H1 (cell line): ENCODE data around the gene CENPV. TPM values are rescaled to one million over a fixed set of nuclear protein-coding genes. Genes with fewer than 3 reads are reported as not detected.

ENCODE experiments used
- CTCF ChIA-PET: fragments of 300-600 bp; sonication (Branson Sonifier 250); formaldehyde crosslinking; loops from one replicate; lab custom pipeline; 2021; ENCODE audit not compliant: partially characterized antibody; lab: Charles Lee
- POLR2A ChIA-PET: fragments of 300-600 bp; sonication (Branson Sonifier 250); formaldehyde crosslinking; loops from one replicate; lab custom pipeline; 2021; ENCODE audit warnings: inconsistent platforms; ENCODE audit not compliant: partially characterized antibody; lab: Charles Lee
- DNase-seq, 2 experiments: peaks; one replicate each; pipeline versions ENCODE4 v3.0.0 to v3.0.0-alpha.2; 2010 to 2022; ENCODE audit warnings: low spot score in 2 of 2, low read depth in 1 of 2, mixed read lengths in 1 of 2
- FAIRE-seq: peaks from 2 replicates; lab custom pipeline; 2011; peaks lifted over from hg19 to GRCh38; lab: Jason Lieb, UNC
- H2AFZ ChIP-seq: 2 replicates; pipeline ENCODE4 v1.8.1; 2012; ENCODE audit warnings: low read length, inconsistent platforms
- H2AK5ac ChIP-seq: 2 replicates; pipeline ENCODE4 v1.6.1; 2013; ENCODE audit warnings: low read depth, low read length
- H2BK120ac ChIP-seq: replicated peaks from 2 replicates; pipeline ENCODE3; 2013; ENCODE audit warnings: low read depth, low read length, inconsistent platforms
- H2BK12ac ChIP-seq: 2 replicates; pipeline ENCODE4 v1.6.1; 2013; ENCODE audit warnings: low read depth, low read length
- H2BK15ac ChIP-seq: 2 replicates; pipeline ENCODE4 v1.6.1; 2013; ENCODE audit warnings: low read length
- H2BK20ac ChIP-seq: 2 replicates; pipeline ENCODE4 v1.6.1; 2013; ENCODE audit warnings: low read length
- H2BK5ac ChIP-seq: 2 replicates; pipeline ENCODE4 v1.6.1; 2013; ENCODE audit warnings: low read depth, low read length
- H3K14ac ChIP-seq: 2 replicates; pipeline ENCODE4 v1.6.1; 2013; ENCODE audit warnings: inconsistent platforms; ENCODE audit not compliant: insufficient read length
- H3K18ac ChIP-seq: 2 replicates; pipeline ENCODE4 v1.6.1; 2013; ENCODE audit warnings: low read length; ENCODE audit errors: extremely low read depth
- H3K23ac ChIP-seq: 2 replicates; pipeline ENCODE4 v1.6.1; 2013; ENCODE audit warnings: inconsistent platforms; ENCODE audit not compliant: insufficient read length
- H3K23me2 ChIP-seq: 2 replicates; pipeline ENCODE4 v1.6.1; 2013; ENCODE audit warnings: low read depth, low read length
- H3K27ac ChIP-seq: 2 replicates; pipeline ENCODE4 v1.6.1; 2011; ENCODE audit warnings: low read depth, low read length, inconsistent platforms
- H3K27me3 ChIP-seq, 4 experiments: replicated peaks in 1 of 4; 1 replicate in 1 of 4; 2 replicates in 3 of 4; pipeline versions ENCODE4 v1.6.1 to v1.8.1; 2011 to 2013; ENCODE audit warnings: low read length in 3 of 4, mild to moderate bottlenecking in 3 of 4, inconsistent platforms in 2 of 4, mixed read lengths in 2 of 4, moderate library complexity in 1 of 4; ENCODE audit not compliant: control insufficient read depth in 3 of 4, insufficient read depth in 3 of 4; ENCODE audit errors: extremely low read depth in 1 of 4
- H3K36me3 ChIP-seq, 4 experiments: 2 replicates each; pipeline versions ENCODE4 v1.6.1 to v1.8.1; 2011 to 2013; ENCODE audit warnings: mild to moderate bottlenecking in 4 of 4, low read length in 3 of 4, moderate library complexity in 2 of 4, control low read depth in 1 of 4, inconsistent platforms in 1 of 4; ENCODE audit not compliant: insufficient read depth in 4 of 4, control insufficient read depth in 2 of 4
- H3K4ac ChIP-seq: replicated peaks from 2 replicates; pipeline ENCODE3; 2013; ENCODE audit warnings: low read length, low read depth, mixed read lengths, inconsistent platforms; ENCODE audit not compliant: insufficient read length
- H3K4me1 ChIP-seq, 4 experiments: replicated peaks in 1 of 4; 1 replicate in 1 of 4; 2 replicates in 3 of 4; pipeline versions ENCODE4 v1.6.1 to v1.8.1; 2011 to 2013; ENCODE audit warnings: low read length in 3 of 4, inconsistent platforms in 2 of 4, mixed read lengths in 1 of 4; ENCODE audit not compliant: insufficient read depth in 4 of 4, control insufficient read depth in 3 of 4
- H3K4me2 ChIP-seq, 2 experiments: 2 replicates each; pipeline versions ENCODE4 v1.6.1 to v1.8.1; 2011 to 2013; ENCODE audit warnings: low read depth in 2 of 2, low read length in 2 of 2, control low read depth in 1 of 2, inconsistent platforms in 1 of 2, mild to moderate bottlenecking in 1 of 2; ENCODE audit not compliant: insufficient read depth in 1 of 2
- H3K4me3 ChIP-seq, 4 experiments: fragments of 200-600, 300-600 bp in 1 of 4; sonication (generic), shearing (Covaris generic), sonication (Bioruptor Twin) in 1 of 4; 2 replicates each; pipeline versions ENCODE4 v1.5.1 to v1.8.1; 2011 to 2016; ENCODE audit warnings: low read length in 4 of 4, low read depth in 3 of 4, control low read depth in 2 of 4, inconsistent platforms in 2 of 4, mild to moderate bottlenecking in 2 of 4, mixed read lengths in 1 of 4, moderate library complexity in 1 of 4; ENCODE audit not compliant: insufficient read depth in 2 of 4; ENCODE audit errors: extremely low read depth in 1 of 4
- H3K56ac ChIP-seq: replicated peaks from 2 replicates; pipeline ENCODE3; 2013; ENCODE audit warnings: low read depth, mild to moderate bottlenecking, mixed read lengths, low read length, inconsistent platforms; ENCODE audit not compliant: insufficient read length
- H3K79me1 ChIP-seq: 2 replicates; pipeline ENCODE4 v1.6.1; 2013; ENCODE audit warnings: low read depth, low read length, control low read depth
- H3K79me2 ChIP-seq, 2 experiments: 2 replicates each; pipeline versions ENCODE4 v1.6.1 to v1.8.1; 2012 to 2013; ENCODE audit warnings: low read length in 2 of 2, mild to moderate bottlenecking in 2 of 2, inconsistent platforms in 1 of 2; ENCODE audit not compliant: insufficient read depth in 2 of 2, control insufficient read depth in 1 of 2
- H3K9ac ChIP-seq, 4 experiments: replicated peaks in 1 of 4; 1 replicate in 1 of 4; 2 replicates in 3 of 4; pipeline versions ENCODE4 v1.6.1 to v1.8.1; 2011 to 2013; ENCODE audit warnings: low read depth in 3 of 4, low read length in 3 of 4, control low read depth in 2 of 4, mild to moderate bottlenecking in 2 of 4, moderate library complexity in 2 of 4, inconsistent platforms in 1 of 4; ENCODE audit errors: extremely low read depth in 1 of 4
- H3K9me3 ChIP-seq, 2 experiments: 2 replicates each; pipeline versions ENCODE4 v1.6.1 to v1.8.1; 2012 to 2013; ENCODE audit warnings: mild to moderate bottlenecking in 2 of 2, moderate library complexity in 2 of 2, control low read depth in 1 of 2, inconsistent platforms in 1 of 2, low read depth in 1 of 2, low read length in 1 of 2, mixed read lengths in 1 of 2; ENCODE audit not compliant: insufficient read depth in 2 of 2
- H4K20me1 ChIP-seq, 2 experiments: replicated peaks in 1 of 2; 2 replicates each; pipeline versions ENCODE3 to v1.8.1; 2011 to 2013; ENCODE audit warnings: inconsistent platforms in 2 of 2, low read length in 2 of 2, mild to moderate bottlenecking in 1 of 2; ENCODE audit not compliant: insufficient read depth in 2 of 2, control insufficient read depth in 1 of 2
- H4K5ac ChIP-seq: 2 replicates; pipeline ENCODE4 v1.6.1; 2013; ENCODE audit warnings: low read length, low read depth, mixed read lengths, inconsistent platforms; ENCODE audit not compliant: insufficient read length
- H4K8ac ChIP-seq: 2 replicates; pipeline ENCODE4 v1.8.0; 2013; ENCODE audit warnings: mild to moderate bottlenecking, moderate library complexity, low read length, inconsistent platforms; ENCODE audit not compliant: insufficient read depth; ENCODE audit errors: extremely low read depth
- H4K91ac ChIP-seq: replicated peaks from 2 replicates; pipeline ENCODE3; 2013; ENCODE audit warnings: low read length, mixed read lengths, inconsistent platforms; ENCODE audit not compliant: insufficient read length
- ASH2L ChIP-seq: fragments of 200-600, 300-600 bp; sonication (generic); IDR thresholded peaks from one replicate; pipeline ENCODE4 v1.7.1; 2017; ENCODE audit warnings: low read length
- BACH1 ChIP-seq: IDR thresholded peaks from 2 replicates; pipeline ENCODE4 v1.6.1; 2012; ENCODE audit warnings: low read length, improper control_type of control experiment
- CHD2 ChIP-seq: IDR thresholded peaks from 2 replicates; pipeline ENCODE4 v1.6.1; 2012; ENCODE audit warnings: low read length, improper control_type of control experiment
- JUN ChIP-seq: IDR thresholded peaks from 2 replicates; pipeline ENCODE4 v1.6.1; 2011; ENCODE audit warnings: low read depth, mild to moderate bottlenecking, improper control_type of control experiment, low read length
- POLR2A ChIP-seq, 2 experiments: IDR thresholded peaks; 1 replicate in 1 of 2; 2 replicates in 1 of 2; pipeline ENCODE4 v1.6.1; 2011; ENCODE audit warnings: low read depth in 2 of 2, low read length in 2 of 2, mild to moderate bottlenecking in 2 of 2; ENCODE audit errors: control extremely low read depth in 1 of 2
- POLR2AphosphoS5 ChIP-seq: IDR thresholded peaks from 2 replicates; pipeline ENCODE4 v1.6.1; 2011; ENCODE audit warnings: low read depth, low read length
- RXRA ChIP-seq: IDR thresholded peaks from 2 replicates; pipeline ENCODE4 v1.6.1; 2011; ENCODE audit warnings: low read depth, mild to moderate bottlenecking, low read length, moderate library complexity; ENCODE audit not compliant: insufficient read depth
- SP1 ChIP-seq: IDR thresholded peaks from 2 replicates; pipeline ENCODE4 v1.6.1; 2011; ENCODE audit warnings: low read depth, low read length
- TAF1 ChIP-seq: IDR thresholded peaks from 2 replicates; pipeline ENCODE4 v1.6.1; 2011; ENCODE audit warnings: mild to moderate bottlenecking, low read depth, low read length
- TBP ChIP-seq: IDR thresholded peaks from 2 replicates; pipeline ENCODE4 v1.6.1; 2011; ENCODE audit warnings: low read depth, low read length, improper control_type of control experiment
- WGBS, 2 experiments: shearing (Covaris generic) in 1 of 2; methylation state at CpG; one replicate each; pipeline versions ENCODE4 v1.1.6 to v1.1.7; 2013 to 2015; ENCODE audit warnings: low lambda C conversion rate in 2 of 2, mixed read lengths in 2 of 2, inconsistent platforms in 1 of 2, low coverage in 1 of 2, missing lambda C conversion rate in 1 of 2; ENCODE audit not compliant: insufficient replicate concordance in 2 of 2, insufficient coverage in 1 of 2, insufficient read length in 1 of 2; ENCODE audit errors: extremely low coverage in 1 of 2, missing lambda C conversion rate in 1 of 2; 5-methylcytosine and 5-hydroxymethylcytosine counted together
- polyA plus RNA-seq, 7 experiments: library from polyadenylated mRNA; depleted of rRNA in 3 of 7; stranded (reverse) in 5 of 7; unstranded in 2 of 7; fragments of >200 nt in 5 of 7; fragments of 200-250 nt in 2 of 7; gene quantifications; 1 replicate in 5 of 7; 2 replicates in 1 of 7; 4 replicates in 1 of 7; pipeline versions ENCODE4 v1.2.1 to v1.2.3, GENCODE V29; 2011 to 2013; ENCODE audit warnings: missing spikeins in 2 of 7, mixed read lengths in 2 of 7
- total RNA-seq: library from RNA; stranded (reverse); fragmentation: NEBNext Ultra II Directional; extraction: Animal tissue kit (Norgen Biotek cat#: 25700); gene quantifications from 2 replicates; pipeline ENCODE4 v1.2.1, GENCODE V29; 2021

The CENPV gene
- total and polyA plus RNA-seq, 2 of the 8 experiments (the other 6 are each of a cell fraction or from before 2014, with no cell fraction given), result 249 to 260 TPM

GRCh38 chr17:16352303-16352666 lies 984 bp downstream of the CENPV start:
- Histone ChIP-seq H3K4me3 (peak overlapping the region; percentile 78 to 95 (median 86)), H4K8ac (peak overlapping the region; percentile 71), H3K18ac (peak overlapping the region; percentile 62), H3K27me3 (no peaks in the 10 kb centered on the region; a peak in 1 of 7 replicates), H3K79me1 (no peaks in the 10 kb centered on the region), H2BK15ac (no peak overlapping the region), H3K4me2 (peak overlapping the region; percentile 66 to 78), H2AK5ac (no peak overlapping the region), H3K9ac (peak overlapping the region; percentile 91 to 96 (median 92)), H3K36me3 (peaks cover 19 to 25% (median 20%) of the 10 kb centered on the region in 4 experiments), H3K79me2 (peaks cover 0 to 34% of the 10 kb centered on the region in 2 experiments; a peak in 2 of 4 replicates), H3K27ac (peak overlapping the region; percentile 55), H3K23me2 (peaks cover 2% of the 10 kb centered on the region; the same call in 1 of the 2 replicates), H3K9me3 (no peaks in the 10 kb centered on the region), H2BK5ac (no peak overlapping the region), H3K23ac (no peak overlapping the region), H3K4me1 (0 out of 7 replicates have a peak, but pooled peaks cover 0 to 2% (median 0%) of the 10 kb centered on the region in 4 experiments), H4K20me1 (peaks cover 0 to 3% of the 10 kb centered on the region in 2 experiments), H2AFZ (0 out of 2 replicates have a peak overlapping the region, but pooled peaks have one; percentile 25), H2BK20ac (no peak overlapping the region), H2BK120ac (no peak overlapping the region), H3K4ac (peak overlapping the region; percentile 89), H3K14ac (no peak overlapping the region), H4K5ac (peak overlapping the region; percentile 58), H2BK12ac (no peak overlapping the region), H3K56ac (peak overlapping the region; percentile 62), H4K91ac (peak overlapping the region; percentile 36)
- ChIA-PET CTCF (interaction anchor here (0.9 to 5.7 kb wide), 4 partner anchors 9 to 132 kb away, joined by 3 to 44 read pairs (median 5); no protein-coding TSS in a partner anchor), POLR2A (interaction anchor here (0.9 to 6.7 kb wide), 20 partner anchors 10 to 151 kb away, joined by 3 to 71 read pairs (median 5); partner anchors contain the start of genes NCOR1, PIGL and UBB)
- TF ChIP-seq ASH2L (peak; percentile 79), SP1 (no peak), JUN (no peak), POLR2A (IDR thresholded peaks at IDR 0.05; ENCODE audit: control extremely low read depth in 1 of 2, low read depth in 2 of 2, low read length in 2 of 2) (peak in 1 of 2 experiments; percentile 59; a peak in 2 of 3 replicates), RXRA (no peak), TAF1 (peak; percentile 43; the same call in 1 of the 2 replicates), BACH1 (peak; percentile 10; the same call in 1 of the 2 replicates), TBP (peak; percentile 44; the same call in 1 of the 2 replicates), POLR2AphosphoS5 (0 out of 2 replicates have a peak, but pooled peaks have one; percentile 56), CHD2 (0 out of 2 replicates have a peak, but pooled peaks have one; percentile 43)
- WGBS, 2 experiments, result 2% methylated on average over 25 of the region's 25 CpGs; no CpG with 5 or more reads in 1 of the 2 experiments
- FAIRE-seq, result no peak
- peak in 1 of 2 experiments; percentile 67 for DNase-seq
